ENCODE measurements around the gene HDLBP.
A peak's percentile ranks its signal among the peaks of the same experiment; 100 is the strongest.

The HDLBP gene

DNA sequence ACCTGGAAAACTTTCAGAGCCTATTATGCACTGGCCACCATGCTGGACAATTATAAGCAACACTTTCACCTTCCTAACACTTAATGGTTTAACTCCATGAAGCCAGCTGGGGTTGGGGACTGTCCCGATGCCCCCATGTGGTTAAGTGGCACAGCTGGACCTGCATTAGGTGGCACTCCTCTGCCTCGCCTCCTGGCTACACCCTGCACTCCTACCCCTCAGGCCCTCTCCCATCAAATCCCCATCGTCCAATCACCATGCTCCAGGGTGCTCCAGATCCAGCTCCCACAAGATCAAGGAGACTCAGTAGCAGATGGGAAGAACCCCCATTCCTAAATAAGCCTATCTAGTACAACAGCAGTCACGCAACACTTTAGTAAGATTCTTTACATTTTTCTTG is 53.8 kb downstream of the HDLBP start:
- no peak for ATAC-seq (replicated peaks; ENCODE audit: extremely low read depth, poor library complexity, severe bottlenecking)
- H3K27ac Mint-ChIP-seq (ENCODE audit: low read depth) = peak overlapping the region; percentile 71
- peaks cover 39% of the 10 kb centered on the region for H3K36me3 Mint-ChIP-seq (ENCODE audit: insufficient read depth)

GRCh38 chr2:241260911-241261310 is 54.6 kb downstream of the HDLBP start:
- DNase-seq (ENCODE audit: low spot score in 2 of 2) (no peak), ATAC-seq (replicated peaks; ENCODE audit: extremely low read depth, poor library complexity, severe bottlenecking) (no peak)
- H3K27ac Mint-ChIP-seq (ENCODE audit: low read depth) = no peak overlapping the region
- H3K4me1 Mint-ChIP-seq = peaks cover 11% of the 10 kb centered on the region
- no peak overlapping the region for H3K4me3 Mint-ChIP-seq
- peaks cover 37% of the 10 kb centered on the region for H3K36me3 Mint-ChIP-seq (ENCODE audit: insufficient read depth)
- no peaks in the 10 kb centered on the region for H3K27me3 Mint-ChIP-seq
- no peaks in the 10 kb centered on the region for H3K9me3 Mint-ChIP-seq

More for the DNA sequence above, 53.8 kb downstream of the HDLBP start:
- Mint-ChIP-seq H3K27me3 (no peaks in the 10 kb centered on the region), H3K4me1 (peaks cover 11% of the 10 kb centered on the region), H3K4me3 (no peak overlapping the region), H3K9me3 (no peaks in the 10 kb centered on the region)
- DNase-seq (ENCODE audit: low spot score in 2 of 2) = no peak

- Mint-ChIP-seq H3K36me3 (ENCODE audit: insufficient read depth) (peaks cover 43% of the 10 kb centered on the region), H3K4me1 (peaks cover 11% of the 10 kb centered on the region), H3K27me3 (no peaks in the 10 kb centered on the region), H3K27ac (ENCODE audit: low read depth) (no peak overlapping the region), H3K4me3 (no peak overlapping the region), H3K9me3 (no peaks in the 10 kb centered on the region)
- DNase-seq (ENCODE audit: low spot score in 2 of 2) (no peak), ATAC-seq (replicated peaks; ENCODE audit: extremely low read depth, poor library complexity, severe bottlenecking) (no peak)
These were observed 56.8 kb downstream of the HDLBP start for GRCh38 chr2:241258505-241259280.

DNA sequence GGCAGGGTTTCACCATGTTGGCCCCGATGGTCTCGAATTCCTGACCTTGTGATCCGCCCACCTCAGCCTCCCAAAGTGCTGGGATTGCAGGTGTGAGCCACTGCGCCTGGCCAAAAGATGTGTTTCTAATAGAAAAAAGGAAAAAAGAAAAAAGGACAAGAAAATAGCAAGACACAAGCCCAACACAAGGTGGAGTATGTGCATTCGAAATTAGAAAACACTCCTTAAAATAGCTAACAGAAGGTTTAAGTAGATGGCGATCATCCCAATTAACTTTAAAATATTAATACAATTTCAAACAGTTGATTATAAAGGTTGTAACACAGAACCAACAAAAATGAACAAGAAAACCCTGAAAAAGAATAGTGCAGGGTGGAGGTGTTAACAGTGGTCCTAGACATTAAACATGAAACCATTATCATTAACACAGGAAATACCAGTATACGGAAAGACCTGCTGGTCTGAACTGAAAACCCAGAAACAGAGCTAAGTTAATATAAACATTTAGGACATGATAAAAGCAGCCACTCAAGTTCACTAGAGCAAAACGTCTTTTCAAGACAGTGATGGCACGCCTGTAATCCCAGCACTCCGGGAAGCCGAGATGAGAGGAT is 57.9 kb downstream of the HDLBP start:
- no peaks in the 10 kb centered on the region for H3K27me3 Mint-ChIP-seq
- peaks cover 40% of the 10 kb centered on the region for H3K36me3 Mint-ChIP-seq (ENCODE audit: insufficient read depth)
- peaks cover 5% of the 10 kb centered on the region for H3K4me1 Mint-ChIP-seq
- no peaks in the 10 kb centered on the region for H3K9me3 Mint-ChIP-seq
- peak overlapping the region; percentile 58 for H3K27ac Mint-ChIP-seq (ENCODE audit: low read depth)
- ATAC-seq (replicated peaks; ENCODE audit: extremely low read depth, poor library complexity, severe bottlenecking) (no peak), DNase-seq (ENCODE audit: low spot score in 2 of 2) (no peak)
- H3K4me3 Mint-ChIP-seq = no peak overlapping the region

DNA sequence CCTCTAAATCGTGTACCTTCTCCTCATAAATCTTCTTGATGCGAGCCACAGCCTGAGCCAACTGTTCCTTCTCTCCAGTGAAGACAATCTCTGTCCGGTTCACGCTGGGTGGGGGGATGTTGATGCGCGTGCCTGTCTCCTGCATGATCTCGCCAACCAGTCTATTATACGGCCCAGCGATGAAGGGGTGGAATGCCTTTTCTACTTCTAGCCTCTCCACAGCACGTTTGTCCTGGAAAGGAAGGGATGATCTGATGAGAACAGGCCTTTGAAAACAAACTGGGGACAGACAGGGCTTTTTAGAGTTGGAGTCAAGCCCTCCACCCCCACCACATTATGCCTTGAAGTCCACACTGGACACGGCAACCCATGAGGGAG is 59.3 kb downstream of the HDLBP start:
- DNase-seq (ENCODE audit: low spot score in 2 of 2) (no peak), ATAC-seq (replicated peaks; ENCODE audit: extremely low read depth, poor library complexity, severe bottlenecking) (no peak)
- Mint-ChIP-seq H3K27me3 (no peaks in the 10 kb centered on the region), H3K36me3 (ENCODE audit: insufficient read depth) (peaks cover 42% of the 10 kb centered on the region), H3K4me3 (no peak overlapping the region), H3K9me3 (no peaks in the 10 kb centered on the region), H3K4me1 (no peaks in the 10 kb centered on the region), H3K27ac (ENCODE audit: low read depth) (no peak overlapping the region)

DNA sequence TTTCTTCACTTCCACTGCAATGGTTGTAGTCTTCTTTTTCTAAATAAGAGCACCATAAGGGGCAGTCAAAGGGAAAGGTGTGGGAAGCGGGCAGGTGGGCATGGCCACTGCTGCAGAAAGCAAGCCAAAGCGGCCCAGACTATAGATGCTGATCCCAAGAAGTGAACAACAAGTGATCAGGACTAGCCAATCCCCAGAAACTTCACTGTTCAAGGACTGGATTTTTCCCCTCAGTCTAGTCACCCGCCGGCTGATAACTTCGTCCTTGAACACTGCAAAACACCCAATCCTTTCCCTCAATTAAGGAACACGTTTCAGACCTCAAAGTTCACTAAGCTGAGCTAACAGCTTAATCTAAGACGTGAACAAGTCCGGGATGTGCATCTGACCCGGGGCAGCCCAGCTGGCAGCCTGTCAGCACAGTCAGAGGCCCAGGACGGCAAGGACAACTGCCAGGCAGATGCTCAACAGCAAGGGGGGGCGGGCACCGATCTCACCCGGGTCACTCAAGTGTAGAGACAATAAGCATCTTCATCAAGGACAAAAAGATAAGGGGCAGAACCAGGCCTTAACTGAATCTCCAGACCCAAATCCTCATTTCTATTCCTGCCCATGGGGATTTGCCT is 59.8 kb downstream of the HDLBP start:
- no peak for ATAC-seq (replicated peaks; ENCODE audit: extremely low read depth, poor library complexity, severe bottlenecking)
- Mint-ChIP-seq H3K9me3 (no peaks in the 10 kb centered on the region), H3K4me1 (no peaks in the 10 kb centered on the region), H3K27me3 (no peaks in the 10 kb centered on the region), H3K36me3 (ENCODE audit: insufficient read depth) (peaks cover 39% of the 10 kb centered on the region), H3K4me3 (no peak overlapping the region), H3K27ac (ENCODE audit: low read depth) (no peak overlapping the region)
- no peak for DNase-seq (ENCODE audit: low spot score in 2 of 2)

- Mint-ChIP-seq H3K4me1 (no peaks in the 10 kb centered on the region), H3K36me3 (ENCODE audit: insufficient read depth) (peaks cover 41% of the 10 kb centered on the region), H3K4me3 (no peak overlapping the region), H3K27me3 (no peaks in the 10 kb centered on the region), H3K27ac (ENCODE audit: low read depth) (no peak overlapping the region), H3K9me3 (no peaks in the 10 kb centered on the region)
- DNase-seq (ENCODE audit: low spot score in 2 of 2) (no peak), ATAC-seq (replicated peaks; ENCODE audit: extremely low read depth, poor library complexity, severe bottlenecking) (no peak)
These were observed 60.5 kb downstream of the HDLBP start for GRCh38 chr2:241254904-241255351.

DNA sequence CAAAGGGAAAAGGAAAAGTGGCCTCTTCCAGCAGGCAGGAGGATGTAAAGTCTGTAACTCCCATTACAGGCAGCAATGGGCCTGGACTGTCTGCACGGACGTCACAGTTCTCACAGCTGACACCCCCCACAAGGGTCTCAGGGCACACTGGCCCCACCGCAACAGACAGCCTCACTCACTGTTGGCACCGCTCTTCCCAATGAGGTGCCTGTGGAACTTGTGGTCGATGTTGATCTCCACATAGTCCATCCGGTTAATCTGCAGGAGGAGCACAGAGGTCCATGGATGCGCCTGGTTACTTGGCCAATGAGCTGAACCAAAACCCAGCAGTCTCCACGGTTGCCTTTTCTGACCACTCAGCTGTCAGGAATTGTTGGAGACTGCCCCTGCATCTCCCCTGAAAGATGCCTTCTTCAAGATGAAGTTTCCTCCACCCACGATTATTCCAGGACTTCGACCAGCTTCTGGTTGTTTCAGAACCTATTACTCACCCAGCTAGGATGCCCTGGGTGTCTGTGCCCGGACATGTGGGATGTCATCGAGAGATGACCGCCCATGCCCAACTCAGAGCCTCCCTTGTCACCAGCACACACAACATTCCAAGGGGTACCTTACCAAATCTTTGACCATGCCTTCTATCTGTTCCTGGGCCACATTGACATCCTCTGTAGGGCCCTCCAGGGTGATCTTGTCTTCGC is 62.5 kb downstream of the HDLBP start:
- H3K4me3 Mint-ChIP-seq = no peak overlapping the region
- no peak overlapping the region for H3K27ac Mint-ChIP-seq (ENCODE audit: low read depth)

DNA sequence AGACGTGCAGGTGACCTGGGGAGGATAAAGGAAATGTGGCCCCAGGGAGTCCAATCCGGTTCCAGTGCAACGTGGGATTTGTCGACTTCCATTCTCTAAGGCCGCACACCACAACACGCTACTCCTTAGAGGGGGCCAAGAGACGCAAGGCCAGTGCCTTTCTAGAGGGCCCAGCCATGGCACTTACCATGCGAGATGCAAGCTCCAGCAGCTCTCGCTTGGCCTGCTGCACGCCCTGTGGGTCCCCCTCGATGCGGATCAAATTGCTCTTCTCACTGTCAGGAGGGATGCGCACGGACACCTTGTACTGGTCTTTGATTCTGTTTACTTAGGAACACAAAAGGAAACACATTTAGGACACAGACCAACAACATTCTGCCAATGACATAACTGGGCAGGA is 65.8 kb downstream of the HDLBP start:
- Mint-ChIP-seq H3K4me3 (no peak overlapping the region), H3K4me1 (no peaks in the 10 kb centered on the region), H3K27ac (ENCODE audit: low read depth) (no peak overlapping the region), H3K36me3 (ENCODE audit: insufficient read depth) (peaks cover 74% of the 10 kb centered on the region), H3K9me3 (no peaks in the 10 kb centered on the region), H3K27me3 (no peaks in the 10 kb centered on the region)
- DNase-seq (ENCODE audit: low spot score in 2 of 2) = no peak
- no peak for ATAC-seq (replicated peaks; ENCODE audit: extremely low read depth, poor library complexity, severe bottlenecking)

More for the DNA sequence above, 62.5 kb downstream of the HDLBP start:
- ATAC-seq (replicated peaks; ENCODE audit: extremely low read depth, poor library complexity, severe bottlenecking) = no peak
- H3K4me1 Mint-ChIP-seq = no peaks in the 10 kb centered on the region
- H3K36me3 Mint-ChIP-seq (ENCODE audit: insufficient read depth) = peaks cover 55% of the 10 kb centered on the region
- no peaks in the 10 kb centered on the region for H3K27me3 Mint-ChIP-seq
- DNase-seq (ENCODE audit: low spot score in 2 of 2) = no peak
- H3K9me3 Mint-ChIP-seq = no peaks in the 10 kb centered on the region

DNA sequence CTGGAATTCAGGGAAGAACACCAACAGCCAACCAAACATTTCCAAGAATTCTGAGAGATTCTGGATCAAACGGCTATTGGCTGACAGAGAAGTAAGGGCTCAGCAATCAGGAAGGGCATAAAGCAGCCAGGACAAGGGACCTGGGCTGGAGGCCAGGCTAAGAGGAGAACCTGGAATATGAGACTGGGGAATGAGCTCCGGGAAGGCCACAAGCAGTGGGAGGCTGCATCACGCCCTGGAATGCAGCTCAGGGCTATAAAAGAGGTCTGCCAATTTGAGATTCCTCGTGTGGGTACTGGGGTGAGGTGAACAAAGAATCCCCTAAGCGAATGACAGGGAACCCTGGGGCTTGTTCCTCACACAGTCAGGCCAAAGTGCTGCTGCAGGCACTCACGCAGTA is 66.6 kb downstream of the HDLBP start:
- no peak overlapping the region for H3K27ac Mint-ChIP-seq (ENCODE audit: low read depth)
- H3K4me1 Mint-ChIP-seq = no peaks in the 10 kb centered on the region
- H3K27me3 Mint-ChIP-seq = no peaks in the 10 kb centered on the region
- peaks cover 77% of the 10 kb centered on the region for H3K36me3 Mint-ChIP-seq (ENCODE audit: insufficient read depth)
- ATAC-seq (replicated peaks; ENCODE audit: extremely low read depth, poor library complexity, severe bottlenecking) (no peak), DNase-seq (ENCODE audit: low spot score in 2 of 2) (no peak)
- no peaks in the 10 kb centered on the region for H3K9me3 Mint-ChIP-seq
- H3K4me3 Mint-ChIP-seq = no peak overlapping the region

DNA sequence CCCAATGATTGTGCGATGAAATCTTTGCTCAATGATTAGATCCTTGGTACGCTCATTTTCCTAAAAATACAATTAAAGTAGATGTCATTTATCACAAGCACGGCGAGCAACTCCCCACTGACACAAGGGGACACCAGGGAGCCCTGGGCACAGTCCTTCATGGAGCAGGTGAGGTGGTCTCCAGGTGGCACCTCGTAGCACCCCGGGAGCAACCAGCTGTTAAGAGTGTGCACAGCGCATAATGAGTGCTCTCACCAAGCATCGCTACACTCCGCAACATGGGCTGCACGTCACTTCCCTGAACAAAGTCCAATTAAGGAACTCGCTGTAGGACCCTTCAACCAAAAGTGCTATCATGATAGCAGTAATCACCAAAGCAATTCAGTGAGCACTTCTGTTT is 67.2 kb downstream of the HDLBP start:
- Mint-ChIP-seq H3K4me1 (no peaks in the 10 kb centered on the region), H3K36me3 (ENCODE audit: insufficient read depth) (peaks cover 77% of the 10 kb centered on the region), H3K9me3 (no peaks in the 10 kb centered on the region), H3K27ac (ENCODE audit: low read depth) (no peak overlapping the region), H3K27me3 (no peaks in the 10 kb centered on the region), H3K4me3 (no peak overlapping the region)
- DNase-seq (ENCODE audit: low spot score in 2 of 2) (no peak), ATAC-seq (replicated peaks; ENCODE audit: extremely low read depth, poor library complexity, severe bottlenecking) (no peak)

DNA sequence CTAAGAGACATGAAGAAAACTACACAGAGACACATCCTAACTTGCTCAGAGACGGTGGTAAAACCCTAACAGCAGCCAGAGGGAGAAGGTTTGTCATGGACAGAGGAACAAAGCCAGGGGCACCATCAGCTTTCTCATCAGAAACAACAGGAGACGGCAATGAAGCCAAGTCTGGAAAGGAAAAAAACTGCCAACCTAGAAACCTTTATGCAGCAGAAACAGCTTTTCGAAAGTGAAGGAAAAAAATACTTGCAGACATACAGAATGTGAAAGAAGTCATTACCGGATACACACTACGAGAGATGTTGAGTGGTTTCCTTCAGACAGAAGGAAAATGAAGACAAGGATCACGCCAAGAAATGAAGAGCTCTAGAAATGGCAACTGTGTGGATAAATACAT is 71.1 kb downstream of the HDLBP start:
- peak overlapping the region; percentile 21 for H3K27ac Mint-ChIP-seq (ENCODE audit: low read depth)
- H3K36me3 Mint-ChIP-seq (ENCODE audit: insufficient read depth) = peaks cover 86% of the 10 kb centered on the region
- no peaks in the 10 kb centered on the region for H3K9me3 Mint-ChIP-seq
- H3K27me3 Mint-ChIP-seq = no peaks in the 10 kb centered on the region
- H3K4me1 Mint-ChIP-seq = no peaks in the 10 kb centered on the region
- no peak overlapping the region for H3K4me3 Mint-ChIP-seq
- no peak for DNase-seq (ENCODE audit: low spot score in 2 of 2)
- ATAC-seq (replicated peaks; ENCODE audit: extremely low read depth, poor library complexity, severe bottlenecking) = no peak
